ENCODE data around the gene SCYGR2.

- TF ChIP-seq POLR2AphosphoS5 (IDR thresholded peaks at IDR 0.05; ENCODE audit: low read depth, low read length) (no peak), CTCF (IDR thresholded peaks at IDR 0.05) (no peak), REST (IDR thresholded peaks at IDR 0.05; ENCODE audit: insufficient read depth in 1 of 2, low read depth in 2 of 2, low read length in 1 of 2) (no peak)
Observed at GRCh38 chr2:227597998-227598397, 695 bp upstream of the SCYGR2 start.
